GM21515 (cell line): ENCODE data around the gene NT5C3A.
A peak's percentile ranks its signal among the peaks of the same experiment; 100 is the strongest.
"Not testable (repeated sequence)": the region's sequence is repeated elsewhere in the genome, so short reads cannot be mapped to it uniquely, and the experiment has no call there.

Experiments used
- ATAC-seq: cut with Tn5 transposase; IDR thresholded peaks from one replicate; pipeline ENCODE4 v1.9.1; 2021; ENCODE audit not compliant: unreplicated experiment

The NT5C3A gene

DNA sequence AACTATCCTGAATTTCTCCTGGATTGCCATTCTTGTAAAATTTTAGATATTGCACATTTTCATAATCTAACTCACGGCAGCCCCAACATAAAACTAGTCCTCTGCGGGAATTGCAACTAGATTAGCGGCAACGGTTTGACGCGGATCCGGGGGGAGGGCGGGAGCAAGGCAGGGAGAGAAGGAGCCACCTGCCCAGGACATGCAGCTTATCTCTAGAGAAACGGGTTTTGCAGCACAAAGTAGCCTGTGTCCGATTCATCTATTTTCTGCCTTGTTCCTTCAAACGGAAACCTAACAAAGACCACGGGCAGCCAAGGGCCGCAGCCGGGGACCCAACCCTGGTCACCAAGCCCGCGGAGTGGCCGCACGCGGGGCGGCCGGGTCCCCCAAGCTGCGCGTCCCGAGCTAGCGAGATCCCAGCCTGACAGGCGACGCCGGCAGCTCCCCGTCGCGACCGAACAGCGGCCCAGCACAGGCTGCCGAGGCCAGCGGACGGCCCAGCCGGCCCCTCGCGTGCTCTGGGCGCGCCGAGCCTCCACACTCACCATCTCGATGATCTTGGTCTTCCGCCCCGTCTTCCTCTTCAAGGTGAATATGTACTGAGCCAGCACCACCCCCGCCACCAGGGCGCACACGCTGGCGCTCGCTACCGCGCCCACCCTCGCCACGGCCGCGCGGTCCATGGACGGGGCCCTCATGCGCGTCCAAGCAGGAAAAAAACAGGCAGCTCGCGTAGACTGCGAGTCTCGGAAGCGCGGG is at the start of gene NT5C3A:
Gene NT5C3A (minus strand): TSS at position 754 of the 759 bp plus-strand sequence. CDS start 71 bp downstream, at position 683.
- ATAC-seq: peak; percentile 6

DNA sequence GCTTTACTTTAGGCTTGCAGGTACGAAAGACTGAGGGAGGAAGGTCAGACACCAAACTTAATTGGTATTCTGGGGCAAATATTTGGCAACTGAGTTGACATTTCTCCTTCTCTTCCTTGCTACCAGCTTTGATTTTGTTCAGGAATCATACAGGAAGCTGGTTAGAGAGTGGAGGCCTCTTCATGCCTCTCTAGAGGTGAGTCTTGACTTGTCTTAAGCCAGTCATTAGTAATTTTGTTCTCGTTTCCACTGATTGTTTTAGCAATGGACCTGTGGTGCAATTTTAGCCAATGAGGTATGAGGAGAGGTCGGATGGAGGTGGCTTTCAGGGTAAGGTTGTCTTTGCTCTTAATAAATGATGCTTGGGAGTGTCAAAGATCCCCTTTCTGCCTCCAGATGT is 49.0 kb upstream of the NT5C3A start:
- no peak for ATAC-seq

DNA sequence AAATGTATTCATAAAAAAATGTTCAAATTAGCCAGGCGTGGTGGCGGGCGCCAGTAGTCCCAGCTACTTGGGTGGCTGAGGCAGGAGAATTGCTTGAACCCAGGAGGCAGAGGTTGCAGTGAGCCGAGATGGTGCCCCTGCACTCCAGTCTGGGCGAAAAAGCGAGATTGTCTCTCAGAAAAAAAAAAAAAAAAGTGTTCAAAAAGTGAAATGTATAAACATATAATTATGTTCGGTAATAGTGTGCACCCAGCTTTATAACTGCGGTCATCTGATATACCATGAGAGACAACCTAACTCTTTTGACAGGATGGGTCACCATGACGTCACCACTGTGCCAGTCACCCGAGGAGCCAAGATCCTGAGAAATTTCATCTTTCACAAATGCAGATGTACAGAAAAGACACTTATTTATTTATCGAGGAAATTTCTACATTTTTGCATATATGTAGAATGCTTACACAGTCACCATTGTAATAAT is 47.2 kb upstream of the NT5C3A start:
- ATAC-seq: no peak

- ATAC-seq: peak; percentile 90
Observed at GRCh38 chr7:33109005-33109757, 46.6 kb upstream of the NT5C3A start, which contains the start of gene RP9. Gene RP9, minus strand, starts transcription at chr7:33109404. Its CDS starts 32 bp downstream, at chr7:33109372.

- ATAC-seq: peak; percentile 14
Observed at GRCh38 chr7:33108554-33109004, 46.0 kb upstream of the NT5C3A start.

DNA sequence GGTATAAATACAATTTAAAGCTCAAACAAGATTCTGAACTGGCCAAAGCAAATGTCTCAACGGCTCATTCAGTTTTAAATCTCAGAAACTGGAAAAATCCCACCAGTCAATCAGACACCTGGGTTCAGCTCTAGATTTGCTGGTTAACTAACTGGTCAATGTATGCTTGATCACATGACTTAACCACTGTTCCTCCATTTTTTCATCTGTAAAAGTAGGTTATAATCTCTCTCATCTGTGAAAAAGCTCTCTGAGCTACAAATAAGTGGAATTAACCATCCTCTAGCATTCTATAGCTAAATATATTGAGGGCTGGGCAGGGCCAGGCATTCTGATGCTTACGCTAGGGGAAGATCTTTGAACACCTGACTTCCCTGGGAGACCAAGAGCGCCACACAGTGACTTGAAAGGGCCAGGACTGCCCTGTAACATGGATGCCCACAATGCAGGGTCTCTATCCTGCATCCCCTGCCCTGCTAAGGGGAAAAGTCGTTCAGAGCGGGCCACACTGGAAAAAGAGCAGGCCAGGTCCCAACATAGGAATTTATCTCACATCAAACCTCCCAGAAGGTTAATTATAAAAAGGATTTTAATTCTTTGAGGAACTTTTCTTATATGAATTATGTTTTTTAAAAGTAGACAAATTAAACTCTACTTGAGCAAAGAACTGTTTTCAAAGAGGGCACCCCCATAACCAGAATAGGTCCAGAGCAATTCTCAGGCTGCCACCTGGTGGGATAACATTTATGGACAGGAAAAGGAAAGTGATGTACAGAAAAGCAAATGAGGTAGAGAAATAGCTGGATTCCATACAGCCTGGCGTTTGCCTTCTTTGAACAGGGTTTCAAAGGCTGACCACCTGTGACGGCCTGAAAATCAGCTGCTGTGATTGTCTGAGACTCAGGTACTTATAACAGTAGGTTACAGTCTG is 44.8 kb upstream of the NT5C3A start:
- peak; percentile 40 for ATAC-seq

GRCh38 chr7:33101906-33102305 is 39.3 kb upstream of the NT5C3A start:
- ATAC-seq: no peak

- no peak for ATAC-seq
Observed at GRCh38 chr7:33100770-33101169, 38.2 kb upstream of the NT5C3A start.

DNA sequence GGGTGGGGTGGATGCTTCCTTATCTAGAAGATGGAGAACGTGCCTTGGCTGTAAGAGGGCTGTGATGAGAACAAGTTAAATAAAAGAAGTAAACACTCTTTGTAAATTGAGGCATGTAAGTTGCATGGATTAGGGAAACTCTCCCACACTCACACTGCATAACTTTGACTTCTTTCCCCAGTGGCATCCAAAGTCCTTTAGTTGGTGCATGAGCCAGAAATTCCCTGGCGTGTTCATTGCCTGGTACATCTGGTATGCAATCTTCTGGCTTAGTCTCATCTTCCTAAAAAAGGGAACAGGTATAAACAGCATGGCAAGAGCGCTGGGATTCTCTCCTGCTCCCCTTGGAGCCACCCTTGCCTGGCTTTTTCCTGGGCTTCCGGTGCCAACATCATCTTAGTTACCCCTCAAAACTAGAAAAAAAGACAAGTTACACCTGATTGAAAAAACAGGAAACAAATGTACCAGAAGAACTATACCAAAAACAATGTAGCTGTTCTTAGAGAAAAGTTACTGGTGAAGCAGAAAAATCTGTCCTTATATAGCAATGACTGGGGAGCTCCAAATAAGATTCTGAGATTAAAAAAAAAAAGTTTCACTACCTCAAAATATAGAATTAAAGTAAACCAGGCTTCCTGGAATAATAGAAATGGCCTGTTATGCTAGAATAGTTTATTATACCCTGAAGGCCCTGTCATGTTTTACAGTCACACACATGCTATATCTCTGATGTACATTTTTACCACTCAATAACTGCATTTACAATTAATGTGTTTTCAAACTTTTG is 36.8 kb upstream of the NT5C3A start:
- no peak for ATAC-seq

GRCh38 chr7:33094745-33095275 is 32.2 kb upstream of the NT5C3A start:
- ATAC-seq: not testable (repeated sequence)

- ATAC-seq: no peak
Observed at GRCh38 chr7:33093266-33093665, 30.7 kb upstream of the NT5C3A start.

DNA sequence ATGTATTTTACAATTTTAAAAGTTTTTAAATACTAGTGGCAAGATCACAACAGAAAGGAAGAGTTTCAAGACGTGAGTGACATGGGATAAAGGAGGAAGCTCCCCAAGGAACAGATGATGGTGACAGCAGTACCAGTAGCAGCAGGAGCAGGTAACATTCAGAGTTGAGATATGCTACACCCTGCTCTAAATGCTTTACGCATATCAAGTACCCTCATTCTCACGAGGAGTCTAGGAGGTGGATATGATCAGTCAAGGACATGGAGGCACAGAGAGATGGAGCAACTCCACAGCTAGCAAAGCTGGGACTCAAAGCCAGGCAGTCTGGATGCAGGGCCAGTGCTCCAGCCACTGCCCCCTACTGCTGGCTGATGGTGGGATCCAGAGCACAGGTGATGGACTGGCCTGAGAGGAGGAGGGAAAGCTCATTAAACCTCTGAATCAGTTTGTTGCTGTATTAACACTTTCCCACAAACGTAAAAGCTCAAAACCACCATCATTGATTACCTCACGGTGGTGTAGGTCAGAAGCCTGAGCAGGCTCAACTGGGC is 29.1 kb upstream of the NT5C3A start:
- ATAC-seq: no peak

DNA sequence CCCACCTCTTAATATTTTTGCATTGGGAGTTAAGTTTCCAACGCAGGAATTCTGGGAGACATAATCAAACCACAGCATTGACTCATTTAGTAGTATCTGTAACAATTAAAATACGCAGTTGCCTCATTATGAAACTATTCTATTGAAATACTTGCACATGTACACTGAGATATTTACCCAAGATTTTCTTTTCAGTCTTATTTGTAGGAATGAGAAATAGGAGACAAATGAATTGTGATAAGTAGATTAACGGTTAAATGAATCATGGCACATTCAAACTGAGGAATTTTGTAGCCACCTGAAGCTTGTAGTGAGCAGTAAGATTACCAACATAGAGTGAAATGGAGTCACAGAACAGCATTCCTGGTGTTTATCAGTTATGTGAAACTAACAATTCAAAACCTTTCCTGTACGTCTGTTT is 28.5 kb upstream of the NT5C3A start:
- no peak for ATAC-seq

- ATAC-seq: no peak
Observed at GRCh38 chr7:33089142-33089541, 26.6 kb upstream of the NT5C3A start.

DNA sequence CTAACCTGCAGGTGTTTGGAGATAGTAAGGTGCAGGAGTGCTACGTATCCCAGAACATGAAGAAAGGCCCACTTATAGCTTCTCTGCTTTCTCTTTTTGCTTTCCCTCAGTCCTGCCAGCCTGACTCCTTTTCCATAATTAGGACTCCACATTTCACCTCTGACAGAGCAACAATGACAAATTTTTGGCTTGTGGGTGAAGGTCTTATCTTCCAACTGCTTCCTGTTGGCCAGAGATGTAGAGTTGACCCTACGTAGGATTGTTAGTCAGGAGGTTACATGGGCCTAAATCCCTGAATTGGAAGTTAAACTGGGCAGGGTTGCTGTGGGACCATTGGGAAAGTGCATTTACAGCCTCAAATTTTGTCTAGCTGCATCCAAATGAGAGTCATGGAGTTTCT is 25.3 kb upstream of the NT5C3A start:
- no peak for ATAC-seq

DNA sequence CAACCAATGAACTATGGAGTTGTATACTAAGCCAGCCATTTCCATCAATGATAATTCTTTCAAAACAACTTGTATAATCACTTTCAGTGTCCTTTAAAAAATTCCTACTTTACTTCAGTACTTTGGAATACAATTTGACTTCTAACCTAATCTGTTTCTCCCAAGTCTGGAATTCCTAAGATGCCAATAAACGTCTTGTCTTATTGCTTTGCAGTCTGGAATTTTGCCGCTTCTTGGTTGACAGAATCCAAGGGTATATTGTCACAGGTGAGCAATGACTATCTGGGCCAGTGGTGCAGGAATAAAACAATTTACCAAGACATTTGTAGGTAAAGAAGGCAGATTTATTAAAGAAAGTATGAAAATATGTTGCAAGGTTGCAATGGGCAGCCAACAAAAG is 24.8 kb upstream of the NT5C3A start:
- no peak for ATAC-seq

- no peak for ATAC-seq
Observed at GRCh38 chr7:33079763-33080690, 17.5 kb upstream of the NT5C3A start.

- ATAC-seq: no peak
Observed at GRCh38 chr7:33079096-33079495, 16.5 kb upstream of the NT5C3A start.
